Suprapubic skin (tissue), 4 donors: ENCODE results near the gene MSANTD3. TPM values are rescaled to one million over a fixed set of nuclear protein-coding genes. Genes with fewer than 3 reads are reported as not detected.
"Not testable (repeated sequence)": the region's sequence is repeated elsewhere in the genome, so short reads cannot be mapped to it uniquely, and the experiment has no call there.

Source experiments
- DNase-seq, 2 donors: peaks; one replicate each; pipeline ENCODE4 v3.0.0-alpha.2; 2019; ENCODE audit warnings: low spot score in 2 of 2
- H3K27ac ChIP-seq: fragments of 200-600 bp; sonication (generic); one replicate; pipeline ENCODE4 v1.5.1; 2019
- H3K27me3 ChIP-seq: fragments of 200-600 bp; sonication (generic); one replicate; pipeline ENCODE4 v1.5.1; 2019
- H3K36me3 ChIP-seq: fragments of 200-600 bp; sonication (generic); one replicate; pipeline ENCODE4 v1.5.1; 2019
- H3K4me1 ChIP-seq: fragments of 200-600 bp; sonication (generic); one replicate; pipeline ENCODE4 v1.5.1; 2019
- H3K4me3 ChIP-seq: fragments of 200-600 bp; sonication (generic); one replicate; pipeline ENCODE4 v1.5.1; 2019; ENCODE audit warnings: mild to moderate bottlenecking
- H3K9me3 ChIP-seq: fragments of 200-600 bp; sonication (generic); one replicate; pipeline ENCODE4 v1.5.1; 2019
- CTCF ChIP-seq, 2 donors: fragments of 200-600 bp in 1 of 2; fragments of 450-650 bp in 1 of 2; sonication (generic) in 1 of 2; IDR thresholded peaks; one replicate each; pipeline ENCODE4 v1.5.1; 2016 to 2019; ENCODE audit warnings: antibody characterized with exemption in 2 of 2, mild to moderate bottlenecking in 1 of 2, moderate library complexity in 1 of 2
- EP300 ChIP-seq: sonication (generic); formaldehyde crosslinking; IDR thresholded peaks from one replicate; pipeline ENCODE4 v1.6.1; 2017; ENCODE audit warnings: antibody characterized with exemption
- POLR2A ChIP-seq, 2 donors: fragments of 450-650 bp; IDR thresholded peaks; one replicate each; pipeline ENCODE4 v1.6.1; 2017; ENCODE audit warnings: antibody characterized with exemption in 2 of 2, mild to moderate bottlenecking in 2 of 2, moderate library complexity in 2 of 2
- POLR2AphosphoS5 ChIP-seq, 3 donors: sonication (generic); formaldehyde crosslinking; IDR thresholded peaks; one replicate each; pipeline ENCODE4 v1.6.1; 2017; ENCODE audit warnings: antibody characterized with exemption in 3 of 3
- WGBS: methylation state at CpG from one replicate; pipeline ENCODE4 v1.1.5; 2018; 5-methylcytosine and 5-hydroxymethylcytosine counted together
- total RNA-seq, 4 donors: library from RNA; depleted of rRNA; stranded (reverse); fragments of >200 nt; gene quantifications; one replicate each; pipeline ENCODE4 v1.1.0, GENCODE V29; 2016

The MSANTD3 gene
- 10 to 100 TPM; 10.0 to 14.5 (median 12.2) TPM for total RNA-seq

- H3K4me3 ChIP-seq, result peak within 1 kb of the TSS; percentile 86
- H3K27me3 ChIP-seq, result no peaks in the 10 kb centered on the region
- TF ChIP-seq CTCF (IDR thresholded peaks at IDR 0.05) (no peak), EP300 (no peak), POLR2A (IDR thresholded peaks at IDR 0.05) (no peak), POLR2AphosphoS5 (IDR thresholded peaks at IDR 0.05) (no peak)
- peak in 1 of 2 donors; percentile 77 for DNase-seq
- peaks cover 26% of the 10 kb centered on the region for H3K4me1 ChIP-seq
- no peaks in the 10 kb centered on the region for H3K9me3 ChIP-seq
- no peaks in the 10 kb centered on the region for H3K36me3 ChIP-seq
- WGBS, result 0% methylated on average over 16 of the region's 80 CpGs
- H3K27ac ChIP-seq, result peak within 1 kb of the TSS; percentile 90
Observed at GRCh38 chr9:100426530-100427365, at the start of gene MSANTD3. Gene MSANTD3 (plus strand): TSS chr9:100427143. CDS start chr9:100441939, 14,796 bp downstream.

GRCh38 chr9:100379862-100380261 is 47.1 kb upstream of the MSANTD3 start:
- TF ChIP-seq POLR2AphosphoS5 (IDR thresholded peaks at IDR 0.05), result no peak
- TF ChIP-seq POLR2A (IDR thresholded peaks at IDR 0.05), result no peak
- TF ChIP-seq EP300, result no peak
- no peak for TF ChIP-seq CTCF (IDR thresholded peaks at IDR 0.05)
- Histone ChIP-seq H3K27ac (no peak overlapping the region), H3K9me3 (no peaks in the 10 kb centered on the region), H3K36me3 (no peaks in the 10 kb centered on the region), H3K4me1 (no peaks in the 10 kb centered on the region), H3K4me3 (no peak overlapping the region), H3K27me3 (no peaks in the 10 kb centered on the region)
- DNase-seq, result no peak
- WGBS, result 84% methylated on average over 4 of the region's 4 CpGs

GRCh38 chr9:100392989-100393388 is 34.0 kb upstream of the MSANTD3 start:
- H3K4me3 ChIP-seq, H3K36me3 ChIP-seq, H3K9me3 ChIP-seq, H3K27ac ChIP-seq, H3K27me3 ChIP-seq, DNase-seq, H3K4me1 ChIP-seq: not testable (repeated sequence)
- 100% methylated on average over 9 of the region's 21 CpGs for WGBS

GRCh38 chr9:100394032-100394695 is 32.8 kb upstream of the MSANTD3 start:
- no peaks in the 10 kb centered on the region for H3K4me1 ChIP-seq
- H3K9me3 ChIP-seq, result no peaks in the 10 kb centered on the region
- no peaks in the 10 kb centered on the region for H3K36me3 ChIP-seq
- H3K4me3 ChIP-seq, result no peak overlapping the region
- H3K27me3 ChIP-seq, result no peaks in the 10 kb centered on the region
- no peak overlapping the region for H3K27ac ChIP-seq
- DNase-seq, result no peak
- TF ChIP-seq EP300, result no peak
- no peak for TF ChIP-seq POLR2AphosphoS5 (IDR thresholded peaks at IDR 0.05)
- no peak for TF ChIP-seq CTCF (IDR thresholded peaks at IDR 0.05)
- no peak for TF ChIP-seq POLR2A (IDR thresholded peaks at IDR 0.05)

- no peak for DNase-seq
- no peak overlapping the region for H3K4me3 ChIP-seq
- 85% methylated on average over 2 of the region's 2 CpGs for WGBS
- no peak overlapping the region for H3K27ac ChIP-seq
- H3K27me3 ChIP-seq, result no peaks in the 10 kb centered on the region
- no peak for TF ChIP-seq CTCF (IDR thresholded peaks at IDR 0.05)
- no peak for TF ChIP-seq POLR2AphosphoS5 (IDR thresholded peaks at IDR 0.05)
- TF ChIP-seq POLR2A (IDR thresholded peaks at IDR 0.05), result no peak
- no peaks in the 10 kb centered on the region for H3K36me3 ChIP-seq
- H3K4me1 ChIP-seq, result no peaks in the 10 kb centered on the region
- H3K9me3 ChIP-seq, result no peaks in the 10 kb centered on the region
Observed at GRCh38 chr9:100394816-100395215, 32.1 kb upstream of the MSANTD3 start.
